ENCODE results near the gene MRPL40. TPM values are rescaled to one million over a fixed set of nuclear protein-coding genes. Genes with fewer than 3 reads are reported as not detected.

MRPL40 gene
- total and polyA plus RNA-seq, 2 experiments from 2014 or later, result 15.5 to 53.5 TPM

DNA sequence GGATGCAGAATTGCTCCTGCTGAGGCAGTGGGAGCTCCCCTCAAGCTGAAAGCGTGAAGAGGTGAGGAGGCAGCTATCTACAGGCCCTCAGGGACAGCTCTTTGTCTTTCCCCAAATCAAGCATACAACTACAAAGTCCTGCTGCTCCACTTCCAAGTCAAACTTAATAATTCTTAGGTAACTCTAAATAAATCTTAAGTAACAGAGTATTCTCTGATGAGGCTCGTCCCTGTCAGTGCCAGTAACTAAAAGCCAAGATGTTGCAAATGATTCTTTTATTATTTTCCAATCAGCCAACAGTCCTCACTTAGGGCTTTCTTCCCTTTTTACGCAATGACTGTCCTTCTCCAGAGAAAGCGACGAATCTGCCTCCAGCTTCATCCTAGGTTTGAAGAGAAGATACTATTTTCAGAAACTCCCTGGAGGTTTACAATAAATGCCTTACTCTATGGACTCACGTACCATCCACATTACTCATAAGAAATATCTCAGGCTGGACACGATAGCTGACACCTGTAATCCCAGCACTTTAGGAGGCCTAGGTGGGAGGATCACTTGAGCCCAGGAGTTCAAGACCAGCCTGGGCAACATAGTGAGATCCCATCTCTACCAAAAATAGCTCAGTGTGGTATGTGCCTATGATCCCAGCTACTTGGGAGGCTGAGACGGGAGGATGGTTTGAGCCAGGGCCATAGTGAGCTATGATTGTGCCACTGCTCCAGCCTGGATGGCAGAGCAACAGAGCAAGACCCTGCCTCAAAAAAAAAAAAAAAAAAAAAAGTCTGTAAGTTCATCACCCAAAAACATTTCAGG, 18.2 kb downstream of the MRPL40 start:
- H3K4me1 ChIP-seq (ENCODE audit: insufficient read depth), result peaks cover 12% of the 10 kb centered on the region; the same call in 1 of the 2 replicates
- Mint-ChIP-seq H3K27me3 (ENCODE audit: insufficient read depth, low read depth, poor library complexity) (peaks cover 10% of the 10 kb centered on the region), H3K9me3 (no peaks in the 10 kb centered on the region; the same call in 2 of the 3 replicates), H3K27ac (no peak overlapping the region), H3K36me3 (ENCODE audit: low read depth) (peaks cover 66% of the 10 kb centered on the region), H3K4me1 (peaks cover 17% of the 10 kb centered on the region), H3K4me3 (no peak overlapping the region)
- ATAC-seq, result no peak
- peaks cover 8% of the 10 kb centered on the region for H3K27me3 ChIP-seq (ENCODE audit: insufficient read depth)
- no peak overlapping the region for H3K4me3 ChIP-seq
- H4K20me1 ChIP-seq (replicated peaks; ENCODE audit: insufficient read depth), result peaks cover 30% of the 10 kb centered on the region
- peaks cover 11% of the 10 kb centered on the region; the same call in 1 of the 2 replicates for H3F3A ChIP-seq (replicated peaks; ENCODE audit: low read depth)
- no peak for TF ChIP-seq NANOG (IDR thresholded peaks at IDR 0.05; ENCODE audit: borderline replicate concordance)
- TF ChIP-seq STAT1 (IDR thresholded peaks at IDR 0.05; ENCODE audit: unreplicated experiment), result no peak
- TF ChIP-seq, protein P1, sequence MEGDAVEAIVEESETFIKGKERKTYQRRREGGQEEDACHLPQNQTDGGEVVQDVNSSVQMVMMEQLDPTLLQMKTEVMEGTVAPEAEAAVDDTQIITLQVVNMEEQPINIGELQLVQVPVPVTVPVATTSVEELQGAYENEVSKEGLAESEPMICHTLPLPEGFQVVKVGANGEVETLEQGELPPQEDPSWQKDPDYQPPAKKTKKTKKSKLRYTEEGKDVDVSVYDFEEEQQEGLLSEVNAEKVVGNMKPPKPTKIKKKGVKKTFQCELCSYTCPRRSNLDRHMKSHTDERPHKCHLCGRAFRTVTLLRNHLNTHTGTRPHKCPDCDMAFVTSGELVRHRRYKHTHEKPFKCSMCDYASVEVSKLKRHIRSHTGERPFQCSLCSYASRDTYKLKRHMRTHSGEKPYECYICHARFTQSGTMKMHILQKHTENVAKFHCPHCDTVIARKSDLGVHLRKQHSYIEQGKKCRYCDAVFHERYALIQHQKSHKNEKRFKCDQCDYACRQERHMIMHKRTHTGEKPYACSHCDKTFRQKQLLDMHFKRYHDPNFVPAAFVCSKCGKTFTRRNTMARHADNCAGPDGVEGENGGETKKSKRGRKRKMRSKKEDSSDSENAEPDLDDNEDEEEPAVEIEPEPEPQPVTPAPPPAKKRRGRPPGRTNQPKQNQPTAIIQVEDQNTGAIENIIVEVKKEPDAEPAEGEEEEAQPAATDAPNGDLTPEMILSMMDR (conservative IDR thresholded peaks at IDR 0.05; ENCODE audit: low read depth in 2 of 2), result no peak
- TF ChIP-seq, protein P2, sequence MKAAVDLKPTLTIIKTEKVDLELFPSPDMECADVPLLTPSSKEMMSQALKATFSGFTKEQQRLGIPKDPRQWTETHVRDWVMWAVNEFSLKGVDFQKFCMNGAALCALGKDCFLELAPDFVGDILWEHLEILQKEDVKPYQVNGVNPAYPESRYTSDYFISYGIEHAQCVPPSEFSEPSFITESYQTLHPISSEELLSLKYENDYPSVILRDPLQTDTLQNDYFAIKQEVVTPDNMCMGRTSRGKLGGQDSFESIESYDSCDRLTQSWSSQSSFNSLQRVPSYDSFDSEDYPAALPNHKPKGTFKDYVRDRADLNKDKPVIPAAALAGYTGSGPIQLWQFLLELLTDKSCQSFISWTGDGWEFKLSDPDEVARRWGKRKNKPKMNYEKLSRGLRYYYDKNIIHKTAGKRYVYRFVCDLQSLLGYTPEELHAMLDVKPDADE (IDR thresholded peaks at IDR 0.05), result no peak
- TF ChIP-seq POLR2AphosphoS5 (IDR thresholded peaks at IDR 0.05; ENCODE audit: low read depth), result no peak
- no peak for TF ChIP-seq CREB1 (CRISPR knock-in tag; IDR thresholded peaks at IDR 0.05; ENCODE audit: low read depth)
- no peak for TF ChIP-seq ZNF114 (CRISPR knock-in tag; IDR thresholded peaks at IDR 0.05)
- no peak for TF ChIP-seq ZNF331 (CRISPR knock-in tag; IDR thresholded peaks at IDR 0.05; ENCODE audit: low read depth)
- no peak overlapping the region for H3K4me2 ChIP-seq
- peaks cover 12% of the 10 kb centered on the region for H3K79me2 ChIP-seq (replicated peaks; ENCODE audit: insufficient read depth)
- peaks cover 24% of the 10 kb centered on the region for H3K36me3 ChIP-seq (ENCODE audit: insufficient read depth)
- DNase-seq (ENCODE audit: low spot score), result no peak
- no peak overlapping the region for H2AFZ ChIP-seq
- H3K27ac ChIP-seq (ENCODE audit: low read depth), result no peak overlapping the region
- no peaks in the 10 kb centered on the region for H3K9me2 ChIP-seq (ENCODE audit: insufficient read depth)

DNA sequence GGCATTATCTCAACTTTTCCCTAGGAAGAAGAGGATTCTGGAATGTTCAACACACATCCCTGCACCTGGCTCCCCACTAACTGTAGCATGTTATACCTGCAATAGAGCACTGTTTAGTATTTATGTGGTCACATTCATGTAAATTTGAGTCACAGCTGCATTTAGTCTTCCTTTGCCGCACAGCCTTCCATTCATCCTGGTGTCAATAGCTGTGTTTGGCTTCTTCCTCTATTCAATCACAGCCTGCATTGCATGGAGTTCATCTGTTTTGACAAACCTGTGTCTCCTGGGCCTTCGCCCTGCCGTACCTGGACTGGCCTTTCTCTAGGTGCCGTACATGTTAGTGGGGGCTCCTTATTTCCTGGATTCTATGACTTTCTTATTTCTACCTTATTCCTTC, 19.2 kb downstream of the MRPL40 start:
- Mint-ChIP-seq H3K36me3 (ENCODE audit: low read depth) (peaks cover 71% of the 10 kb centered on the region), H3K4me1 (peaks cover 16% of the 10 kb centered on the region)
- no peak for ATAC-seq
- TF ChIP-seq, protein P3, sequence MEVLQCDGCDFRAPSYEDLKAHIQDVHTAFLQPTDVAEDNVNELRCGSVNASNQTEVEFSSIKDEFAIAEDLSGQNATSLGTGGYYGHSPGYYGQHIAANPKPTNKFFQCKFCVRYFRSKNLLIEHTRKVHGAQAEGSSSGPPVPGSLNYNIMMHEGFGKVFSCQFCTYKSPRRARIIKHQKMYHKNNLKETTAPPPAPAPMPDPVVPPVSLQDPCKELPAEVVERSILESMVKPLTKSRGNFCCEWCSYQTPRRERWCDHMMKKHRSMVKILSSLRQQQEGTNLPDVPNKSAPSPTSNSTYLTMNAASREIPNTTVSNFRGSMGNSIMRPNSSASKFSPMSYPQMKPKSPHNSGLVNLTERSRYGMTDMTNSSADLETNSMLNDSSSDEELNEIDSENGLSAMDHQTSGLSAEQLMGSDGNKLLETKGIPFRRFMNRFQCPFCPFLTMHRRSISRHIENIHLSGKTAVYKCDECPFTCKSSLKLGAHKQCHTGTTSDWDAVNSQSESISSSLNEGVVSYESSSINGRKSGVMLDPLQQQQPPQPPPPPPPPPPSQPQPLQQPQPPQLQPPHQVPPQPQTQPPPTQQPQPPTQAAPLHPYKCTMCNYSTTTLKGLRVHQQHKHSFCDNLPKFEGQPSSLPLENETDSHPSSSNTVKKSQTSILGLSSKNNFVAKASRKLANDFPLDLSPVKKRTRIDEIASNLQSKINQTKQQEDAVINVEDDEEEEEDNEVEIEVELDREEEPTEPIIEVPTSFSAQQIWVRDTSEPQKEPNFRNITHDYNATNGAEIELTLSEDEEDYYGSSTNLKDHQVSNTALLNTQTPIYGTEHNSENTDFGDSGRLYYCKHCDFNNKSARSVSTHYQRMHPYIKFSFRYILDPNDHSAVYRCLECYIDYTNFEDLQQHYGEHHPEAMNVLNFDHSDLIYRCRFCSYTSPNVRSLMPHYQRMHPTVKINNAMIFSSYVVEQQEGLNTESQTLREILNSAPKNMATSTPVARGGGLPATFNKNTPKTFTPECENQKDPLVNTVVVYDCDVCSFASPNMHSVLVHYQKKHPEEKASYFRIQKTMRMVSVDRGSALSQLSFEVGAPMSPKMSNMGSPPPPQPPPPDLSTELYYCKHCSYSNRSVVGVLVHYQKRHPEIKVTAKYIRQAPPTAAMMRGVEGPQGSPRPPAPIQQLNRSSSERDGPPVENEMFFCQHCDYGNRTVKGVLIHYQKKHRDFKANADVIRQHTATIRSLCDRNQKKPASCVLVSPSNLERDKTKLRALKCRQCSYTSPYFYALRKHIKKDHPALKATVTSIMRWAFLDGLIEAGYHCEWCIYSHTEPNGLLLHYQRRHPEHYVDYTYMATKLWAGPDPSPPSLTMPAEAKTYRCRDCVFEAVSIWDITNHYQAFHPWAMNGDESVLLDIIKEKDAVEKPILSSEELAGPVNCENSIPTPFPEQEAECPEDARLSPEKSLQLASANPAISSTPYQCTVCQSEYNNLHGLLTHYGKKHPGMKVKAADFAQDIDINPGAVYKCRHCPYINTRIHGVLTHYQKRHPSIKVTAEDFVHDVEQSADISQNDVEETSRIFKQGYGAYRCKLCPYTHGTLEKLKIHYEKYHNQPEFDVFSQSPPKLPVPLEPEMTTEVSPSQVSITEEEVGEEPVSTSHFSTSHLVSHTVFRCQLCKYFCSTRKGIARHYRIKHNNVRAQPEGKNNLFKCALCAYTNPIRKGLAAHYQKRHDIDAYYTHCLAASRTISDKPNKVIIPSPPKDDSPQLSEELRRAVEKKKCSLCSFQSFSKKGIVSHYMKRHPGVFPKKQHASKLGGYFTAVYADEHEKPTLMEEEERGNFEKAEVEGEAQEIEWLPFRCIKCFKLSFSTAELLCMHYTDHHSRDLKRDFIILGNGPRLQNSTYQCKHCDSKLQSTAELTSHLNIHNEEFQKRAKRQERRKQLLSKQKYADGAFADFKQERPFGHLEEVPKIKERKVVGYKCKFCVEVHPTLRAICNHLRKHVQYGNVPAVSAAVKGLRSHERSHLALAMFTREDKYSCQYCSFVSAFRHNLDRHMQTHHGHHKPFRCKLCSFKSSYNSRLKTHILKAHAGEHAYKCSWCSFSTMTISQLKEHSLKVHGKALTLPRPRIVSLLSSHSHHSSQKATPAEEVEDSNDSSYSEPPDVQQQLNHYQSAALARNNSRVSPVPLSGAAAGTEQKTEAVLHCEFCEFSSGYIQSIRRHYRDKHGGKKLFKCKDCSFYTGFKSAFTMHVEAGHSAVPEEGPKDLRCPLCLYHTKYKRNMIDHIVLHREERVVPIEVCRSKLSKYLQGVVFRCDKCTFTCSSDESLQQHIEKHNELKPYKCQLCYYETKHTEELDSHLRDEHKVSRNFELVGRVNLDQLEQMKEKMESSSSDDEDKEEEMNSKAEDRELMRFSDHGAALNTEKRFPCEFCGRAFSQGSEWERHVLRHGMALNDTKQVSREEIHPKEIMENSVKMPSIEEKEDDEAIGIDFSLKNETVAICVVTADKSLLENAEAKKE (CRISPR knock-in tag; IDR thresholded peaks at IDR 0.05), result no peak
- TF ChIP-seq, protein P1 (conservative IDR thresholded peaks at IDR 0.05; ENCODE audit: low read depth in 2 of 2), result no peak
- no peak for TF ChIP-seq NANOG (IDR thresholded peaks at IDR 0.05; ENCODE audit: borderline replicate concordance)
- TF ChIP-seq ZNF114 (CRISPR knock-in tag; IDR thresholded peaks at IDR 0.05), result no peak

More for the DNA sequence above, 19.2 kb downstream of the MRPL40 start:
- no peak overlapping the region for H3K27ac ChIP-seq (ENCODE audit: low read depth)
- H3K4me2 ChIP-seq, result no peak overlapping the region
- Mint-ChIP-seq H3K27ac (no peak overlapping the region), H3K4me3 (no peak overlapping the region), H3K9me3 (no peaks in the 10 kb centered on the region), H3K27me3 (ENCODE audit: insufficient read depth, low read depth, poor library complexity) (peaks cover 8% of the 10 kb centered on the region)
- no peak overlapping the region for H3K4me3 ChIP-seq
- no peak overlapping the region for H2AFZ ChIP-seq
- H3K79me2 ChIP-seq (replicated peaks; ENCODE audit: insufficient read depth), result peaks cover 2% of the 10 kb centered on the region
- DNase-seq (ENCODE audit: low spot score), result no peak
- peaks cover 11% of the 10 kb centered on the region; the same call in 1 of the 2 replicates for H3F3A ChIP-seq (replicated peaks; ENCODE audit: low read depth)
- H3K36me3 ChIP-seq (ENCODE audit: insufficient read depth), result peaks cover 31% of the 10 kb centered on the region
- H4K20me1 ChIP-seq (replicated peaks; ENCODE audit: insufficient read depth), result peaks cover 21% of the 10 kb centered on the region
- peaks cover 8% of the 10 kb centered on the region; the same call in 1 of the 2 replicates for H3K4me1 ChIP-seq (ENCODE audit: insufficient read depth)
- no peaks in the 10 kb centered on the region for H3K9me2 ChIP-seq (ENCODE audit: insufficient read depth)
- H3K27me3 ChIP-seq (ENCODE audit: insufficient read depth), result peaks cover 2% of the 10 kb centered on the region

Data from GM23338 (cell line).